Endodermal cell (in vitro differentiated cells): ENCODE results near the gene ZFYVE19. TPM values are rescaled to one million over a fixed set of nuclear protein-coding genes. Genes with fewer than 3 reads are reported as not detected.

Source experiments
- DNase-seq: peaks from one replicate; pipeline ENCODE4 v3.0.0-alpha.2; 2017
- H3K27ac ChIP-seq: 2 replicates; pipeline ENCODE4 v1.5.1; 2013; ENCODE audit warnings: mild to moderate bottlenecking, low read depth, low read length, moderate library complexity
- H3K27me3 ChIP-seq: 2 replicates; pipeline ENCODE4 v1.6.1; 2013; ENCODE audit warnings: mild to moderate bottlenecking, low read length, moderate library complexity; ENCODE audit not compliant: insufficient read depth, control insufficient read depth, poor library complexity, severe bottlenecking
- H3K36me3 ChIP-seq: 2 replicates; pipeline ENCODE4 v1.7.0; 2013; ENCODE audit warnings: mild to moderate bottlenecking, low read length, moderate library complexity; ENCODE audit not compliant: control insufficient read depth, insufficient read depth
- H3K4me1 ChIP-seq: one replicate; pipeline ENCODE4 v1.7.0; 2013; ENCODE audit warnings: low read length; ENCODE audit not compliant: control insufficient read depth, insufficient read depth
- H3K4me3 ChIP-seq: 2 replicates; pipeline ENCODE4 v1.5.1; 2013; ENCODE audit warnings: mild to moderate bottlenecking, low read length, moderate library complexity
- H3K9ac ChIP-seq: 2 replicates; pipeline ENCODE4 v1.6.1; 2013; ENCODE audit warnings: mild to moderate bottlenecking, low read length, moderate library complexity; ENCODE audit not compliant: poor library complexity, severe bottlenecking; ENCODE audit errors: extremely low read depth
- H3K9me3 ChIP-seq: 2 replicates; pipeline ENCODE4 v1.6.1; 2013; ENCODE audit warnings: mild to moderate bottlenecking, low read length, moderate library complexity; ENCODE audit not compliant: control insufficient read depth
- H3K27ac Mint-ChIP-seq: 2 replicates; pipeline ENCODE4 v1.8.0; 2020; ENCODE audit warnings: mixed read lengths
- H3K27me3 Mint-ChIP-seq: 2 replicates; pipeline ENCODE4 v1.8.0; 2021; ENCODE audit warnings: mild to moderate bottlenecking, mixed read lengths; ENCODE audit not compliant: insufficient read depth
- H3K36me3 Mint-ChIP-seq: 2 replicates; pipeline ENCODE4 v1.8.0; 2020; ENCODE audit warnings: low read depth, mixed read lengths
- H3K4me1 Mint-ChIP-seq: 2 replicates; pipeline ENCODE4 v1.8.0; 2020; ENCODE audit warnings: mixed read lengths
- H3K4me3 Mint-ChIP-seq: 2 replicates; pipeline ENCODE4 v1.8.0; 2020; ENCODE audit warnings: mild to moderate bottlenecking, moderate library complexity, mixed read lengths
- H3K9me3 Mint-ChIP-seq: 2 replicates; pipeline ENCODE4 v1.8.0; 2020; ENCODE audit warnings: mild to moderate bottlenecking, mixed read lengths
- WGBS, 2 experiments: methylation state at CpG; one replicate each; pipeline versions ENCODE4 v1.1.5 to v1.1.7; 2013; ENCODE audit warnings: missing lambda C conversion rate in 2 of 2, mixed read lengths in 1 of 2; ENCODE audit not compliant: insufficient coverage in 1 of 2, insufficient read length in 1 of 2; 5-methylcytosine and 5-hydroxymethylcytosine counted together
- total RNA-seq, 2 donors: library from RNA; stranded (reverse); fragmentation: NEBNext Ultra II Directional in 1 of 2; extraction: Animal tissue kit (Norgen Biotek cat#: 25700) in 1 of 2; gene quantifications; 2 replicates in 1 of 2; 3 replicates in 1 of 2; pipeline ENCODE4 v1.2.1, GENCODE V29; 2021
- TF ChIP-seq, protein P1 (sequence below): fragments of 200-600 bp; sonication (generic); conservative IDR thresholded peaks from 2 replicates; pipeline ENCODE4 v1.5.0; 2021; ENCODE audit warnings: antibody characterized with exemption, mild to moderate bottlenecking

The ZFYVE19 gene
- total RNA-seq, 2 donors from 2014 or later, result 15.6 to 15.9 TPM

DNA sequence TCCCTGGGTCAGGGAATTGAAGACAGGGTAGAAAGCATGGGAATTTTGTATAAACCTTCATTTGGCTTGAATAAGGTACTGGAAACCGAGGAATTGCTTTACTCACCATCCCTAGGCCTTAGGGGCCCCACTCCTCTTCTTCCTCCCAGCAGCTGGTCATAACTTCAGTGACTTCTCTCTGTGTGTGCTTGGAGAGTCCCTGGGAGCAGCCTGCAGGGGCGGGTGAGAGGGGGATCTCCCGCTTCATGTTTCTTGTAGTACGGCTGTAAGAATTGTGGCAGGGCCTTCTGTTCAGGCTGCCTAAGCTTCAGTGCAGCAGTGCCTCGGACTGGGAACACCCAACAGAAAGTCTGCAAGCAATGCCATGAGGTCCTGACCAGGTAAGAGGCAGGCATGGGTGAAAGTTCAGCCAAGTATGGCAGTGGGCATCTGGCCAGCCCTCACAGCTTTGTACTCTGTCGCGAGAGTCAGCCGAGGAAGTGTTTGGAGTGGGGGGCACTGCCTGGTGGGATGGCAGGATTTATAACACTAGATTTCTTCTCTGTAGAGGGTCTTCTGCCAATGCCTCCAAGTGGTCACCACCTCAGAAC, 2.1 kb downstream of the ZFYVE19 start:
- Mint-ChIP-seq H3K27ac (no peak overlapping the region), H3K9me3 (no peaks in the 10 kb centered on the region), H3K4me1 (peaks cover 10% of the 10 kb centered on the region), H3K4me3 (peak overlapping the region; percentile 92), H3K36me3 (peaks cover 13% of the 10 kb centered on the region), H3K27me3 (no peaks in the 10 kb centered on the region)
- no peaks in the 10 kb centered on the region for H3K27me3 ChIP-seq
- no peak overlapping the region for H3K9ac ChIP-seq
- WGBS, 2 experiments, result 86 to 93% methylated on average over 3 to 8 of the region's 8 CpGs
- TF ChIP-seq, protein P1, sequence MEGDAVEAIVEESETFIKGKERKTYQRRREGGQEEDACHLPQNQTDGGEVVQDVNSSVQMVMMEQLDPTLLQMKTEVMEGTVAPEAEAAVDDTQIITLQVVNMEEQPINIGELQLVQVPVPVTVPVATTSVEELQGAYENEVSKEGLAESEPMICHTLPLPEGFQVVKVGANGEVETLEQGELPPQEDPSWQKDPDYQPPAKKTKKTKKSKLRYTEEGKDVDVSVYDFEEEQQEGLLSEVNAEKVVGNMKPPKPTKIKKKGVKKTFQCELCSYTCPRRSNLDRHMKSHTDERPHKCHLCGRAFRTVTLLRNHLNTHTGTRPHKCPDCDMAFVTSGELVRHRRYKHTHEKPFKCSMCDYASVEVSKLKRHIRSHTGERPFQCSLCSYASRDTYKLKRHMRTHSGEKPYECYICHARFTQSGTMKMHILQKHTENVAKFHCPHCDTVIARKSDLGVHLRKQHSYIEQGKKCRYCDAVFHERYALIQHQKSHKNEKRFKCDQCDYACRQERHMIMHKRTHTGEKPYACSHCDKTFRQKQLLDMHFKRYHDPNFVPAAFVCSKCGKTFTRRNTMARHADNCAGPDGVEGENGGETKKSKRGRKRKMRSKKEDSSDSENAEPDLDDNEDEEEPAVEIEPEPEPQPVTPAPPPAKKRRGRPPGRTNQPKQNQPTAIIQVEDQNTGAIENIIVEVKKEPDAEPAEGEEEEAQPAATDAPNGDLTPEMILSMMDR, result no peak
- H3K36me3 ChIP-seq, result no peaks in the 10 kb centered on the region
- H3K9me3 ChIP-seq, result no peaks in the 10 kb centered on the region
- H3K4me1 ChIP-seq, result no peaks in the 10 kb centered on the region
- DNase-seq, result no peak
- H3K27ac ChIP-seq, result no peak overlapping the region
- H3K4me3 ChIP-seq, result no peak overlapping the region

DNA sequence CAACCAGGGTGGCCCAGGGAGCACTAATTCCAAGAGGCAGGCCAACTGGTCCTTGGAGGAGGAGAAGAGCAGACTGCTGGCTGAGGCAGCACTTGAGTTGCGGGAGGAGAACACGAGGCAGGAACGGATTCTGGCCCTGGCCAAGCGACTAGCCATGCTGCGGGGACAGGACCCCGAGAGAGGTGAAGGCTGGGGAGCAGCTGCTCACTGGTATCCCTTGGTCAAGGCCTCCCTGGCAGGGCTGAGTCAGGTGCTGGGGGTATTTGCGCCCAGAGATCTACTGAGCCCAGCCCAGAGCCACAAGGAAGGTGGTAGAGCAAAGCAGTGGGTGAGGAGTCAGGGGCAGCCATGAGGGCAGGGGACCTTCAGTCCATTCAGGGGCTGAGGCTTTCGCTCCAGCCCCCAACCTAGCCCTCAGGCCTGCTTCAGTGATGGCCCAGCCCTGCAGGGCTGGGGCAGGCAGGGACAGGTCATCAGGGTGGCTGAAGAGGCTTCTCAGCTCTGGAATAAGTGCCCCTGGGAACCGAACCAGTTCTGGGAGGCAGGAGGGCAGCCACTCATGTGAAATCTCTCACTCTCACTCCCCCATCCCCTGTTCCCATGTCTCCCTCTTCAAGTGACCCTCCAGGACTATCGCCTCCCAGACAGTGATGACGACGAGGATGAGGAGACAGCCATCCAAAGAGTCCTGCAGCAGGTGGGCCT, 6.0 kb downstream of the ZFYVE19 start:
- H3K27ac ChIP-seq, result no peak overlapping the region
- peak overlapping the region; percentile 58 for H3K27ac Mint-ChIP-seq
- no peak overlapping the region for H3K9ac ChIP-seq
- H3K4me3 Mint-ChIP-seq, result no peak overlapping the region
- H3K4me1 ChIP-seq, result no peaks in the 10 kb centered on the region
- H3K9me3 Mint-ChIP-seq, result no peaks in the 10 kb centered on the region
- H3K4me3 ChIP-seq, result no peak overlapping the region
- no peak for DNase-seq
- H3K27me3 ChIP-seq, result no peaks in the 10 kb centered on the region
- H3K4me1 Mint-ChIP-seq, result peaks cover 4% of the 10 kb centered on the region
- H3K9me3 ChIP-seq, result no peaks in the 10 kb centered on the region
- 96 to 100% methylated on average over 7 to 12 of the region's 12 CpGs for WGBS, 2 experiments
- H3K27me3 Mint-ChIP-seq, result no peaks in the 10 kb centered on the region
- TF ChIP-seq, protein P1, result no peak
- H3K36me3 Mint-ChIP-seq, result peaks cover 23% of the 10 kb centered on the region
- H3K36me3 ChIP-seq, result no peaks in the 10 kb centered on the region

DNA sequence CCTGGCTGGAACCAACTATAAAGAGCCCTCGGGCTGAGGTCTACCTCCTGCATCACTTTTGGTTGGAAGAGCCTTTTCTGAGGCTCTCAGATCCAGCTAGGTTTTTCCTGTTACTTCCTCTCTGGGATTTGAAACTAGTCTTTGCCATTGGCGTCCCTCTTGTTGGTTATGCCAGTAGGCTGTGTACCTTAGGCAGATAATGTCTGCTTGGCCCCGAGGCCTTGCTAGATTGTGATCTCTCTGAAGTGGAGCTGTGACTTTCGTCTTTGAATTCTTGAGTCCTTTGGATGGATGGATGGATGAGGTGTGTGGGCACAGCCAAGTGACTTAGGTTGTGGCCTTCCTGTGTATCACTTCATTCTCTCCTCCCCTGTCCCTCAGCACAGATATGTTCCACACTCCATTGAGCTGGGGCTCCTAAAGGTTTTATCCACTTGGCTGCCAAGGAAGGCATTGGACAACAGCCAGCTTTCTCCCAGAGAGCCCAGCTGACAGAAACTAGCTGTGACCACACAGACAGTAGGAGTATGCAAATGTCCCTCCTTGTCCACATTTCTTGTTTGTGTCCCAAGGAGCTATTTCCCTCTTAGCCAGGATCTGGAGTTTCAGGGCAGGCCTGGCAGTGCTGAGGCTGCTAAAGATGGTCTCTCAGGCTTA, 8.3 kb downstream of the ZFYVE19 start:
- Histone ChIP-seq H3K27me3 (no peaks in the 10 kb centered on the region), H3K9ac (no peak overlapping the region), H3K27ac (no peak overlapping the region), H3K4me3 (no peak overlapping the region), H3K36me3 (no peaks in the 10 kb centered on the region), H3K4me1 (no peaks in the 10 kb centered on the region), H3K9me3 (no peaks in the 10 kb centered on the region)
- Mint-ChIP-seq H3K9me3 (no peaks in the 10 kb centered on the region), H3K27me3 (no peaks in the 10 kb centered on the region), H3K4me1 (no peaks in the 10 kb centered on the region), H3K27ac (no peak overlapping the region), H3K36me3 (peaks cover 20% of the 10 kb centered on the region), H3K4me3 (no peak overlapping the region)
- DNase-seq, result no peak
- WGBS, 2 experiments, result 91 to 93% methylated on average over 2 to 3 of the region's 4 CpGs
- TF ChIP-seq, protein P1, result no peak
